ENCODE measurements around the gene LRPAP1. TPM values are rescaled to one million over a fixed set of nuclear protein-coding genes. Genes with fewer than 3 reads are reported as not detected.

Gene LRPAP1
- total and polyA plus RNA-seq, 2 donors (not counting 3 experiments of a cell fraction or from before 2014, with no cell fraction given): 90.1 to 170 TPM

- FAIRE-seq: no peak
- POLR2A ChIA-PET: no interaction called here
- H3K79me2 ChIP-seq (ENCODE audit: control insufficient read depth, insufficient read depth, low read length): no peaks in the 10 kb centered on the region
- H3K27ac ChIP-seq (ENCODE audit: insufficient read depth, low read depth, low read length): no peak overlapping the region
- no TSS peak for BruUV-seq (replicated peaks)
- no peaks in the 10 kb centered on the region for H3K36me3 ChIP-seq (ENCODE audit: control insufficient read depth in 2 of 2, extremely low read depth in 1 of 2, insufficient read depth in 2 of 2, low read length in 2 of 2)
- H3K27me3 ChIP-seq (ENCODE audit: control insufficient read depth in 2 of 2, insufficient read depth in 2 of 2, low read length in 2 of 2): peaks cover 7 to 9% of the 10 kb centered on the region in 2 experiments
- no peak for TF ChIP-seq MAX (IDR thresholded peaks at IDR 0.05; ENCODE audit: insufficient read depth, insufficient read length)
- TF ChIP-seq POLR2AphosphoS5 (IDR thresholded peaks at IDR 0.05; ENCODE audit: insufficient read depth, low read depth, low read length): no peak
- no peak for TF ChIP-seq FOS (IDR thresholded peaks at IDR 0.05; ENCODE audit: borderline replicate concordance, insufficient read depth, low read length)
- no peak for TF ChIP-seq GATA2 (IDR thresholded peaks at IDR 0.05; ENCODE audit: insufficient read depth, insufficient read length, low read depth, low read length)
- no peak for TF ChIP-seq CTCF (IDR thresholded peaks at IDR 0.05; ENCODE audit: extremely low read depth in 1 of 2, insufficient read depth in 1 of 2, low read depth in 1 of 2, low read length in 2 of 2)
- no peak for TF ChIP-seq POLR2A (IDR thresholded peaks at IDR 0.05; ENCODE audit: low read depth, low read length)
- TF ChIP-seq MYC (IDR thresholded peaks at IDR 0.05; ENCODE audit: low read depth, low read length): no peak
- H4K20me1 ChIP-seq (replicated peaks; ENCODE audit: control insufficient read depth, extremely low read depth, insufficient read depth, low read length): no peaks in the 10 kb centered on the region
- intact Hi-C loops (cut with micrococcal nuclease): no loop called here
- no peak overlapping the region for H3K4me3 ChIP-seq (replicated peaks in 1 of 3; ENCODE audit: insufficient read depth in 1 of 3, low read depth in 1 of 3, low read length in 3 of 3)
- H3K4me1 ChIP-seq (ENCODE audit: control insufficient read depth, extremely low read depth, insufficient read depth, low read length): no peaks in the 10 kb centered on the region
- dilution Hi-C loops (cut with MboI; ENCODE audit: extremely low pct_ligation_motif_present, low sequenced_read_pairs): no loop called here
- H3K9me1 ChIP-seq (replicated peaks; ENCODE audit: control insufficient read depth, extremely low read depth, insufficient read depth, low read length): no peaks in the 10 kb centered on the region
- no peak overlapping the region for H3K4me2 ChIP-seq (ENCODE audit: insufficient read depth, low read length)
- CTCF ChIA-PET: no interaction called here
- no peak overlapping the region for H3K9ac ChIP-seq (replicated peaks; ENCODE audit: extremely low read depth, insufficient read depth, low read length)
- no peak for DNase-seq (ENCODE audit: low read depth, low spot score)
- no peak overlapping the region for H2AFZ ChIP-seq (ENCODE audit: low read depth, low read length)
- H3K9me3 ChIP-seq (replicated peaks; ENCODE audit: control insufficient read depth, insufficient read depth, low read length): no peaks in the 10 kb centered on the region
These were observed 67.1 kb downstream of the LRPAP1 start for GRCh38 chr4:3464911-3465697.
